GM12891 (cell line): ENCODE results near the gene MUC2.

Experiments used
- PAX5 ChIP-seq: IDR thresholded peaks from 2 replicates; pipeline ENCODE4 v1.6.1; 2011; ENCODE audit warnings: low read length, moderate library complexity, mild to moderate bottlenecking; ENCODE audit not compliant: insufficient read depth, severe bottlenecking
- POLR2A ChIP-seq: IDR thresholded peaks from 2 replicates; pipeline ENCODE4 v1.6.1; 2011; ENCODE audit warnings: low read depth, low read length, control low read depth
- POLR2AphosphoS5 ChIP-seq: IDR thresholded peaks from 2 replicates; pipeline ENCODE4 v1.6.1; 2011; ENCODE audit warnings: low read depth, low read length, control low read depth
- POU2F2 ChIP-seq: IDR thresholded peaks from 2 replicates; pipeline ENCODE4 v1.6.1; 2011; ENCODE audit warnings: low read depth, mild to moderate bottlenecking, control low read depth, low read length, moderate library complexity
- SPI1 ChIP-seq: IDR thresholded peaks from 2 replicates; pipeline ENCODE4 v1.6.1; 2011; ENCODE audit warnings: low read depth, low read length, control low read depth
- TAF1 ChIP-seq: IDR thresholded peaks from 2 replicates; pipeline ENCODE4 v1.6.1; 2011; ENCODE audit warnings: low read depth, low read length, control low read depth

DNA sequence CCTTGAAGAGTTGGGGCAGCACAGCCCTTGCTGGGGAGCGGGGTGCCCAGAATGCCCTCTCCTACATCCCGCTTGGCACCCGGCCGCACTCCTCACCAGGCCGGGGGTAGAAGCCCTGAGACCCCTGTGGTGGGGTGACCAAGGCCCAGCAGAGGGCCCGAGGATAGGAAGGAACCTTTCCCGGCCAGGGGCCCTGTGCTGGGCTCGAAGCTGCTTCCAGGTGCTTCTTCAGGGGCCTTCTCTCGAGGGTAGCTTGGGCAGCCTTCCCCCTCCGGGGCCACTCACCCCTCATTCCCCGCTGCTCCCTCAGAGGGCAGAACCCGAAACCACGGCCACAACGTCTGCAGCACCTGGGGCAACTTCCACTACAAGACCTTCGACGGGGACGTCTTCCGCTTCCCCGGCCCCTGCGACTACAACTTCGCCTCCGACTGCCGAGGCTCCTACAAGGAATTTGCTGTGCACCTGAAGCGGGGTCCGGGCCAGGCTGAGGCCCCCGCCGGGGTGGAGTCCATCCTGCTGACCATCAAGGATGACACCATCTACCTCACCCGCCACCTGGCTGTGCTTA is 752 bp downstream of the MUC2 start:
- TF ChIP-seq POLR2A (no peak), POLR2AphosphoS5 (no peak), TAF1 (no peak), PAX5 (no peak), SPI1 (no peak), POU2F2 (no peak)
